ENCODE data around the gene ANTXR1. TPM values are rescaled to one million over a fixed set of nuclear protein-coding genes. Genes with fewer than 3 reads are reported as not detected.

ANTXR1 gene
- total RNA-seq, 2 donors from 2014 or later: not detected

DNA sequence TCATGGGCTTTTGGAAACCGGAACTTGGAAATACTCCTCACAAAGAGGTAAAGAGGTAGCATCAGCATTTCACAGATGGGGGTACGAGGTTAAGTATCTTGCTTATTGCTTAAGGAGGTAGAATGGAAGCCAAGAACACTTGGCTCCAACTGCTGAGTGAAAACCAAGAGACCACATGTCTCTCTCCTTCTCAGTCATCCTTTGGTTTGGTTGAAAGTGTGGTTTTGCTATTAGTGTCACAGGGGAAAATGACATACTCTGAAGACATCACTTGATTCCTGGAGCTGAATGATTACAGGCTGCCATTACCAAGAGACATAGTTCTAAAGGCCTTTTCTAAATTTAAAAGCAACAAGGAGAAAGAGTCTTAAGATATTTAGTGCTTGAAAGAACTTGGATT, 41.5 kb downstream of the ANTXR1 start:
- ATAC-seq (no peak), DNase-seq (no peak)
- H3K36me3 Mint-ChIP-seq (ENCODE audit: low read depth): no peaks in the 10 kb centered on the region
- H3K27ac Mint-ChIP-seq: no peak overlapping the region
- peaks cover 52% of the 10 kb centered on the region for H3K27me3 Mint-ChIP-seq
- no peaks in the 10 kb centered on the region for H3K4me1 Mint-ChIP-seq
- H3K4me3 Mint-ChIP-seq: no peak overlapping the region
- H3K9me3 ChIP-seq (ENCODE audit: control insufficient read depth, low read length, poor library complexity, severe bottlenecking): no peaks in the 10 kb centered on the region

DNA sequence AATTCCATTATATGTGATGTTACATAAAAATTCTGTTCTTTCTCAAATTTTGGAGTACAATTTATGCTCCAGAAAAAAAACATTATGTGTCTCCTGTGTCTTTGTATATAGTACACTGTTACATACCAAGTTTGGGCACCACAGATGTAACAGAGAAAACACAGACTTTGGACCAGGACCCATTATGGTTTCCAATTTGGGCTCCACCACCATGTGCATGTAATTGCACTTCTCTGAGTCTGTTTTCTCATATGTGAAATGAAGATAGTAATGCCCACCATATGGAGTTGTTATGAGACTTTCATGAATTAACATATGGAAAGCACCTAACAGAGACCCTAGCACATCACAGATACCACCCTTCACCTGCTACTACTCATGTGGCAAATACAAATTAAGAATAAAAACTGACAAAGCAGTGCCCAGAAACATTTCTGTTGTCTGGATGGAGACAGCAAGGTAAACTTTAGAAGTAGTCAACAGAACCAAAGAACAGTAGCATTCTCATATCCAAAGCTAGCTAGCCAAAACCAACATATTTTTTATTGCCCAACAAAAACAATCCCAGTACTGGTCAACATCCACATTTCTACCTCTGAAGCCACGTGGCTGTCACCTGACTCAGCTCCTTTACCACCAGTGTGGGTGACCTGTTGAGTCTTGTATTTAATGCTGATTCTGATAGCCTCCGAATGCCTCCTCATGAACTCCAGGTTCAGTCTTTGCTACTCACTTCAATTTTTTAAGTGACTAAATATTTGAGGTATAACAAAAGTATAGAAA, 42.9 kb downstream of the ANTXR1 start:
- H3K36me3 Mint-ChIP-seq (ENCODE audit: low read depth): peaks cover 3% of the 10 kb centered on the region
- H3K27me3 Mint-ChIP-seq: peaks cover 60% of the 10 kb centered on the region
- ATAC-seq (no peak), DNase-seq (no peak)
- no peaks in the 10 kb centered on the region for H3K4me1 Mint-ChIP-seq
- H3K27ac Mint-ChIP-seq: no peak overlapping the region
- H3K4me3 Mint-ChIP-seq: no peak overlapping the region
- H3K9me3 ChIP-seq (ENCODE audit: control insufficient read depth, low read length, poor library complexity, severe bottlenecking): no peaks in the 10 kb centered on the region

DNA sequence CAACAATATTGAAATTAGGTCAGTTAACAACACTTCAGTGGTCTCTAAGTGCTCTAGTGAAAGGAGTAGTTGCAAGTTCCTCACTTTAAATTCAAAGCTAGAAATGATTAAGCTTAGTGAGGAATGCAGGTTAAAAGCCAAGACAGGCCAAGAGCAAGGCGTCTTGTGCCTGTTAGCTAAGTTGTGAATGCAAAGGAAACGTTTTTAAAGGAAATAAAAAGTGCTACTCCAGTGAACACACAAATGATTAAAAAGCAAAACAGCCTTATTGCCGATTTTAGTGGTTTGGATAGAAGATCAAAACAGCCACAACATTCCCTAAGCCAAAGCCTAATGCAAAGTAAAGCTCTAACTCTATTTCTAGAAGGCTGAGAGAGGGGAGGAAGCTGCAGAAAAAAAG, 44.7 kb downstream of the ANTXR1 start:
- Mint-ChIP-seq H3K4me1 (no peaks in the 10 kb centered on the region), H3K27ac (no peak overlapping the region), H3K36me3 (ENCODE audit: low read depth) (peaks cover 3% of the 10 kb centered on the region), H3K27me3 (peaks cover 75% of the 10 kb centered on the region), H3K4me3 (no peak overlapping the region)
- H3K9me3 ChIP-seq (ENCODE audit: control insufficient read depth, low read length, poor library complexity, severe bottlenecking): no peaks in the 10 kb centered on the region
- no peak for ATAC-seq
- no peak for DNase-seq

DNA sequence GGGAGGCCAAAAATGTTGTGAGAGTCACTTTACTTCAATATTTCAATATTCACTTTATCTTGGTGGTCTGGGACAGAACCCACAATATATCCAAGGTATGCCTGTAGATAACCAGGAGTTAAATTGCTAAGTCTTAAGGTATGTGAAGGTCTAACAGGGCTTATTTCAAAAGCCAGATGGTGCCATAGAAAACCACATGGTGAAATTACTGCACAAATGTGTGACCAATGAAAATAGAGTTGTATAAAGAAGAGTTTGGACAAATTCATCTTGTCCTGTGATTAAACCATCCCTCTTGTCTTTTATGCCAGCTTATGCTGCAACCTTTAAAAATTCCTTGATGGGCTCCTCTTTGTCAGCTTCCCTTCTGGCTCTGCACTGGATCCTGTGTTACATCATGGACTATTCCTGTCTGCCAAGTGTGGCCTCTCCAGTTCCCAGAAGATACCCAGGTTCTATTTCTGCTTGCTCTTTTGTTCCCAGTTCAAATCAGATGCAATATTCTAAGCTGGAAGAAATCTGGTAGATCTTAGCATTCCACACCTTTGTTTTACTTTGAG, 46.8 kb downstream of the ANTXR1 start:
- H3K27me3 Mint-ChIP-seq: peaks cover 64% of the 10 kb centered on the region
- H3K9me3 ChIP-seq (ENCODE audit: control insufficient read depth, low read length, poor library complexity, severe bottlenecking): no peaks in the 10 kb centered on the region
- H3K36me3 Mint-ChIP-seq (ENCODE audit: low read depth): peaks cover 3% of the 10 kb centered on the region
- H3K4me3 Mint-ChIP-seq: no peak overlapping the region
- DNase-seq: no peak
- H3K4me1 Mint-ChIP-seq: no peaks in the 10 kb centered on the region
- H3K27ac Mint-ChIP-seq: no peak overlapping the region
- no peak for ATAC-seq

DNA sequence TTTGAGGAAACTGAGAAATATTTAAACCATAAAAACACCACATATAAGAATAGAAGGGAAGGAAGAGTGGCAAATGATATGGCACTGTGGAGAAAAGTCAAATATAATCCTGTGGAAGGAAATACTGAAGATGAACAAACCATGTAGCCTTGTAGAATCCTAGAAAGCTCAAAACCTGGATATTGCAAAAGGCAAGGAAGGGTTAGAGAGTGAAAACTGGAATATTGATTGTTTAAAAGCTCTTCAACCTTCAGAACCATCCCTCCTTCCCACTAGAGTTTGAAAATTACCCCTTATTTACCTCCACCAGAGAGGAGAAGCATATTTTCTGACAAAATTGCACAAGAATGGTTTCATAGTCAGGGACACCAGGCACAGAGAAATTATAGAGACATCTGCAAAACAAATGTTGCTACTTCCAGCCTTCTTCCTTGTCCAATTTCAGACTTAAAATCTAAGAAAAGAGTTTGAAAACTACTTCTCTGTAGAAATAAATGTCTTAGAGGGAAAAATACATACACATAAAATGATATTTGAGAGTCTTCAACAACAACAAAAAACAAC, 48.0 kb downstream of the ANTXR1 start:
- no peak for ATAC-seq
- H3K27me3 Mint-ChIP-seq: peaks cover 62% of the 10 kb centered on the region
- no peaks in the 10 kb centered on the region for H3K4me1 Mint-ChIP-seq

DNA sequence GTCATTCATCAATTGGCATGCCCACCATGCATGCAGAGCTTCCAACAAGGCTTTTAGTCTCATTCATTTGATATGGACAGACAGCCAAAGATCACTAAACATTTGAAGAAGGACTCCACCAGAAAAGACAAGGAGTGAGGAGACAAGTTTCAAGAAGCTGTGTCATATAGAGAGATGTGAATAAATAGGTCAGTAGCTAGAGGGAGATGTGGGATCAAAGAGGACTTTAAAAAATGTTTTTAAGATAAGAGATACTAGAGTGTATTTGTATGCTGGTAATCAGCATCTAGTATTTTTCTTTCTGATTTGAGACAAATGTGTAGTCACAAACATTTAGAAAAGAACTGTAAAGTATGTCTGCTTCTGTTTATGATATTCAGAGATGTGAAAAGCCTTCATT, 48.5 kb downstream of the ANTXR1 start:
- no peaks in the 10 kb centered on the region for H3K4me1 Mint-ChIP-seq
- no peak overlapping the region for H3K27ac Mint-ChIP-seq
- no peaks in the 10 kb centered on the region for H3K9me3 ChIP-seq (ENCODE audit: control insufficient read depth, low read length, poor library complexity, severe bottlenecking)
- peaks cover 58% of the 10 kb centered on the region for H3K27me3 Mint-ChIP-seq
- ATAC-seq (no peak), DNase-seq (no peak)
- H3K4me3 Mint-ChIP-seq: no peak overlapping the region
- H3K36me3 Mint-ChIP-seq (ENCODE audit: low read depth): peaks cover 3% of the 10 kb centered on the region

More for the DNA sequence above, 48.0 kb downstream of the ANTXR1 start:
- H3K9me3 ChIP-seq (ENCODE audit: control insufficient read depth, low read length, poor library complexity, severe bottlenecking): no peaks in the 10 kb centered on the region
- Mint-ChIP-seq H3K4me3 (no peak overlapping the region), H3K27ac (no peak overlapping the region), H3K36me3 (ENCODE audit: low read depth) (peaks cover 3% of the 10 kb centered on the region)
- no peak for DNase-seq

DNA sequence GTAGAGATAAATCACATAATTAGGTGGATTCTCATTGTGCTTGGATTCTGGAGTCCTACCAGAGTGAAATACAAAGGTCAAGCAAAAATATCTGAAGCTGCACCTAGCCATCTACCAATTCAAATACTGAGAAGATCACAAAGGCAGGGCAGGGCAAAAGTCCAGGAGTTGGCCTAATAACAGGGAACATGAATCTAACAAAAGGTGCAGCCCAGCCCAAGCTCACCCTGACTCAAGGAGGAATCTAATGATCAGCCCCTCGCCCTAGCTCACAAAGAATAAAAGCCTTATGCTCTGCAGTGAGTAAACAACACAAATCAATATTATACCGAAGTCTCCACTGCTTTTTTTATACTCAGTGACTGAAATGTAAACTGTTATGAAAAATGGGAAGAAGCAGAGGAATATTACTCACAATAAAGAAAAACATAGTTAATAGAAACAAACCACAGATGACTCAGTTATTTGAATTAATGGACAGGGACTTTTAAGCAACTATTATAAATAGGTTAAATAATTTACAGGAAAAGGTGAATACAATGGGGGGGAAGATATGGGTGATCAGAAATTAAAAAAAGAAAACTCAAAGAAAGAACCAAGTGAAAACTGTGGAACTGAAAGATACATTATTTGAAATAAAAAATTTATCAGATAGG, 49.5 kb downstream of the ANTXR1 start:
- H3K9me3 ChIP-seq (ENCODE audit: control insufficient read depth, low read length, poor library complexity, severe bottlenecking): no peaks in the 10 kb centered on the region
- no peak for DNase-seq
- no peak overlapping the region for H3K27ac Mint-ChIP-seq
- H3K27me3 Mint-ChIP-seq: peaks cover 56% of the 10 kb centered on the region
- no peak overlapping the region for H3K4me3 Mint-ChIP-seq
- no peak for ATAC-seq
- H3K36me3 Mint-ChIP-seq (ENCODE audit: low read depth): peaks cover 3% of the 10 kb centered on the region
- H3K4me1 Mint-ChIP-seq: no peaks in the 10 kb centered on the region

DNA sequence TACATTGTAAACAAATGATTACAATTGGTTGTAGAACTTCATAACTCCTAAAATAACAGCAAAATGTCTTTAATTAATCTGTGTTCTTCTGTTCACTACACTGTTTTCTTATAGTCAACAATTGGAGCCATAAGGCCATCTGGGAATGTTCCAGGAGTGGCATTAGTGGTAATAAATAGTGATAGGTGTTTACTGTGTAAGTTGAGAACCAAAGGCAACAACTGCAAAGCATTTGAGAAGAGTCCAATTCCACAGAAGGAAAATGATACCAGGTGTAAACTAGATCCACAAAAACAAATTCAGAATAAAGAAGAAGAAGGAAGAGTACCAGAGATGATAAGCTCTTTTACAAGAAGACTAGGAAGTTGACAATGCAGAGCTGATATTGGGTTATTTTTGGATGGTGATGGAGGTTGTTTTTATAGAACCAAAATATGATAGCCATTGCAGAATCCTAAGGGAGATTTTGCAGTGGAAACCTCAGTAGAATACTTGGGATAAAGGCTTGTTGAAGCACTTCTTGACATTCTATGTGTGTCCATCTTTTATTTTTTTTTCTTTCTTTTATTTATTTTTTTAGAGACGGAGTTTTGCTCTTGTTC, 52.9 kb downstream of the ANTXR1 start:
- DNase-seq: no peak
- Mint-ChIP-seq H3K36me3 (ENCODE audit: low read depth) (no peaks in the 10 kb centered on the region), H3K27ac (no peak overlapping the region), H3K4me1 (no peaks in the 10 kb centered on the region), H3K4me3 (no peak overlapping the region), H3K27me3 (peaks cover 48% of the 10 kb centered on the region)
- no peak for ATAC-seq
- no peaks in the 10 kb centered on the region for H3K9me3 ChIP-seq (ENCODE audit: control insufficient read depth, low read length, poor library complexity, severe bottlenecking)

DNA sequence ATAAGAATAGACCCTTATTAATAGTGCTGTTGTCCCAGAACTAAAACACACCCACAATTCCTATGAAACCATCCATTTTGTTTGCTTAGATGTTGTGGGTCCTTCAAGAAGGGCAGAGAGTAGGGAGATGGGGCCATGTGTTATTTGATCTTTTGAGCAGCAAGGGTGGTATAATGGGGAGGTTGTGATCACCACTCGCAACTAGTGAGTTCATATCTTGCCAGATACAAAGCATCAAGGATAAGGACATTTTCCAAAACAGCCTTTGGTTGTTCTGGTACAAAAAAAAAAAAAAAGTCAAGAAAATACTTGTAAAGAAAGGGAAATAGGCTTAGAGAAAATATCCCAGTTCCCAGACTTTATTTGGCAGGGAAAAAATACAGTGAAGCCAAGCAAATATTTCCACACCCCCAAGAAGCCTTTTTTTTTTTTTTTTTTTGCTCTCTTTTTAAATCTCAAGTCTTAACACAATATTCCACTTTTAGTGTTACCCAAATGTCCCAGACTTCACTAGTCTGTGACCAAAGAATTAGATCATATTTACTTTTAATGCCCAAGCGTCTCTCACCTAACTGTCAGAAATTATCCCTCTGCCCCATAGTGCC, 54.1 kb downstream of the ANTXR1 start:
- no peak for DNase-seq
- H3K4me3 Mint-ChIP-seq: no peak overlapping the region
- no peaks in the 10 kb centered on the region for H3K36me3 Mint-ChIP-seq (ENCODE audit: low read depth)
- no peak for ATAC-seq
- no peaks in the 10 kb centered on the region for H3K9me3 ChIP-seq (ENCODE audit: control insufficient read depth, low read length, poor library complexity, severe bottlenecking)
- peaks cover 38% of the 10 kb centered on the region for H3K27me3 Mint-ChIP-seq
- no peaks in the 10 kb centered on the region for H3K4me1 Mint-ChIP-seq
- H3K27ac Mint-ChIP-seq: no peak overlapping the region

DNA sequence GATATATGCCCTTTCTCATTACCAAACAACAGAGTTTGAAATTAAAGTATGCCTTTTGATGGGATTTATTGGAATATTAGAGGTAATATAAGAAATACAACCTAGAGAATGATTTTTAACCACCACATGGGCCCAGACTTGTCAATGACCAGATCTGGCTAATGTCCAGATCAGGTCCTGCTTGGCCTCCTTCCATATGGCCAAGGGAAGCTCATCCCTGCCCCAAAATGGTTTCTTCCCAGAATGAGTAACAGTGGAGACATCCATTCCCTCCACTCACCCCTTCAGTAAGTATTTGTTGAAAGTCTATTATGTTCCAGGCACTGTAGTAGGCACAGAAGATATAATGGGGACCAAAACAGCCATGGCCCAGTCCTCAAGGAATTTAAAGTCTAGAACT, 54.9 kb downstream of the ANTXR1 start:
- no peaks in the 10 kb centered on the region for H3K36me3 Mint-ChIP-seq (ENCODE audit: low read depth)
- no peak overlapping the region for H3K27ac Mint-ChIP-seq
- H3K4me1 Mint-ChIP-seq: no peaks in the 10 kb centered on the region
- H3K4me3 Mint-ChIP-seq: no peak overlapping the region
- DNase-seq (no peak), ATAC-seq (no peak)
- peaks cover 31% of the 10 kb centered on the region for H3K27me3 Mint-ChIP-seq
- H3K9me3 ChIP-seq (ENCODE audit: control insufficient read depth, low read length, poor library complexity, severe bottlenecking): no peaks in the 10 kb centered on the region

DNA sequence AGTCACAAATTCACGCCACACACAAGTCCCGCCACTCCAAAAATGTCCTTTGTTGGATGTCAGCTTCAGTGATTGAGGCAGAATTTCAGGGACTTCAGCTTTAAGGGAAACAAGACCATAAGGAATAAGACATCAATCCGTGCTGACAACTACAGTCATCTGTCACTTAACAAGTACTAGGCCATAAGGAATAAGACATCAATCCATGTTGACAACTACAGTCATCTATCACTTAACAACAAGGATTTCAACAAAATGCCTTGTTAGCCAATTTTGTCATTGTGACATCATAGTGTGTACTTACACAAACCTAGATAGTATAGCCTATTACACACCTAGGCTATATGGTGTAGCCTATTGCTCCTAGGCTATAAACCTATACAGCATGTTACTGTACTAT, 58.0 kb downstream of the ANTXR1 start:
- no peak for DNase-seq
- no peaks in the 10 kb centered on the region for H3K36me3 Mint-ChIP-seq (ENCODE audit: low read depth)
- H3K27me3 Mint-ChIP-seq: peaks cover 30% of the 10 kb centered on the region
- H3K4me1 Mint-ChIP-seq: peaks cover 2% of the 10 kb centered on the region
- ATAC-seq: no peak
- no peak overlapping the region for H3K4me3 Mint-ChIP-seq
- H3K27ac Mint-ChIP-seq: no peak overlapping the region
- no peaks in the 10 kb centered on the region for H3K9me3 ChIP-seq (ENCODE audit: control insufficient read depth, low read length, poor library complexity, severe bottlenecking)

DNA sequence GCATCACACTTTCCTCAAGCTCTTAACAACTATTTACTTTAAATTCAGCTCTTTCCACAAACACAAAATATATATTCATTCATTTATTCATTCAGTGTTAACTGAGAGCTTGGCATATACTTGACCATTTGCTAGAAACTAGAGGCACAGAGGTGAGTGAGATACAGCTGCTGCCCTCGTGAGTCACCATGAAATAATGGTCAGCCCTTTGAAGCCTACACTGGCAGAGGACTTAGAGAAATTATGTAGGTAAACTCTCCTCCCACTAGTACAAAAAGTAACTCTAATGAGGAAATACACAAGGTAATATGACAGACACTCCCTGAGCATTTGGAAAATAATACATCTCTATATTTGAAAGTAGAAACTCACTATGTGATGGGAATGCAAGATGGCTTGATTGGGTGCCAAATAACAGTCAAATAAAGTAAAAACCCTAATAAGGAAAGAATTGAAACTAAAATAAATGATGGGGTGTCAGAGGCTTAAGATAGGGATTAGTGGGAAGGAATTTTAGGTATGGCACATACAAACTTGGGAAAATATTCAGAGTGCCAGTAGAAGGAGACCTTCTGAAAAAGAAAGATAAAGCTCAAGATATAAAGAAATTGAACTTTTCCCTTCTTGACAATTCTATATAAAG, 61.1 kb downstream of the ANTXR1 start:
- H3K9me3 ChIP-seq (ENCODE audit: control insufficient read depth, low read length, poor library complexity, severe bottlenecking): no peaks in the 10 kb centered on the region
- Mint-ChIP-seq H3K4me1 (peaks cover 2% of the 10 kb centered on the region), H3K36me3 (ENCODE audit: low read depth) (no peaks in the 10 kb centered on the region), H3K27me3 (peaks cover 48% of the 10 kb centered on the region), H3K4me3 (no peak overlapping the region), H3K27ac (no peak overlapping the region)
- no peak for ATAC-seq
- DNase-seq: no peak

Measured in T-helper 17 cell (primary cell).